Measurements from ENCODE around the gene CDH4.

CDH4 gene

DNA sequence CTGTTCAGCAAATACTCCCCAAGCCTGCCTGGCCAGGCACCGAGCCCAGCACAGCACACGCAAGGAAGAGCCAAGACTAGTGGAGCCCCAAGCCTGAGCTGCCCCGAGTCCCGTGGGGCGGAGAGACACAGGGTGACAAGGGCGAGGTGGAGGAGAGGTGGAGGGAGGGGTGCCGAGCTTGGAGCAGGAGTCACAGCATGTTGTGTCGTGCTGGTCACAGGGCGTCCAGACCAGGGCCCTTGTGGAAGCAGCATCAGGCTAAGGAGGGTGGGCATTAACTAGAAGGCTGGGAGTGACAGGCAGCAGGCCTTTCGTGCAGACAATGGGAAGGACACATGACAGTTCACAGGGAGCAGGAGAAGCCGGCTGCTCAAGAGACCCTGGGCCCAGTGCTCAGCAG lies 422.1 kb downstream of the CDH4 start:
- H3K36me3 ChIP-seq (ENCODE audit: control insufficient read depth in 1 of 2, insufficient read depth in 2 of 2, low read length in 2 of 2): no peaks in the 10 kb centered on the region
- H3K27ac ChIP-seq (ENCODE audit: low read depth, low read length): no peak overlapping the region
- H3K4me3 ChIP-seq (ENCODE audit: low read depth in 1 of 2, low read length in 2 of 2): no peak overlapping the region

DNA sequence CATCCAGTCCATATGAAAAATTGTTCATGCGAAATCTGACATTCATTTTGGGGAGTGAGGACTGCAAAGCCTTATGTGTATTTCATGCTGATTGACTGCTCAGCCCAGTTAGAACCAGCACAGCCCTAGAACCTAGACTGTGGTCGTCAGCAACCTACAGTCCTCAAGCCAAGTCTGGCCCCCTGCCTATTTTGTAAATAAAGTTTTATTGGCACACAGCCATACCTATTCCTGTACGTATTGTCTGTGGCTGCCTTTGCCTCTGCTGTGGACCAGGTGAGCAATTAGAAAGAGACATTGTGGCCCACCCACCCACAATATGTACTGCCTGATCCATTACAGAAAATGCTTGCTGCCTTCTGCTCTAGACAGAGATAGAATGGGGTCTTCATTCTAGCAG lies 422.6 kb downstream of the CDH4 start:
- no peak overlapping the region for H3K9ac ChIP-seq (ENCODE audit: low read depth in 1 of 2, low read length in 2 of 2)
- no peaks in the 10 kb centered on the region for H3K9me3 ChIP-seq (ENCODE audit: control insufficient read depth in 1 of 2, low read length in 2 of 2)
- no peak overlapping the region for H3K4me3 ChIP-seq (ENCODE audit: low read depth in 1 of 2, low read length in 2 of 2)
- H3K36me3 ChIP-seq (ENCODE audit: control insufficient read depth in 1 of 2, insufficient read depth in 2 of 2, low read length in 2 of 2): no peaks in the 10 kb centered on the region
- no peak overlapping the region for H3K27ac ChIP-seq (ENCODE audit: low read depth, low read length)
- no peaks in the 10 kb centered on the region for H3K4me1 ChIP-seq (ENCODE audit: control insufficient read depth in 1 of 2, insufficient read depth in 2 of 2, low read length in 2 of 2)
- no peaks in the 10 kb centered on the region for H3K27me3 ChIP-seq (ENCODE audit: control insufficient read depth in 1 of 2, insufficient read depth in 2 of 2, low read length in 2 of 2)

More for the DNA sequence above, 422.1 kb downstream of the CDH4 start:
- Histone ChIP-seq H3K9me3 (ENCODE audit: control insufficient read depth in 1 of 2, low read length in 2 of 2) (no peaks in the 10 kb centered on the region), H3K27me3 (ENCODE audit: control insufficient read depth in 1 of 2, insufficient read depth in 2 of 2, low read length in 2 of 2) (no peaks in the 10 kb centered on the region), H3K4me1 (ENCODE audit: control insufficient read depth in 1 of 2, insufficient read depth in 2 of 2, low read length in 2 of 2) (no peaks in the 10 kb centered on the region), H3K9ac (ENCODE audit: low read depth in 1 of 2, low read length in 2 of 2) (no peak overlapping the region)

GRCh38 chr20:61677928-61678327 lies 425.9 kb downstream of the CDH4 start:
- Histone ChIP-seq H3K4me3 (ENCODE audit: low read depth in 1 of 2, low read length in 2 of 2) (no peak overlapping the region), H3K36me3 (ENCODE audit: control insufficient read depth in 1 of 2, insufficient read depth in 2 of 2, low read length in 2 of 2) (no peaks in the 10 kb centered on the region), H3K9ac (ENCODE audit: low read depth in 1 of 2, low read length in 2 of 2) (no peak overlapping the region), H3K4me1 (ENCODE audit: control insufficient read depth in 1 of 2, insufficient read depth in 2 of 2, low read length in 2 of 2) (no peaks in the 10 kb centered on the region), H3K27ac (ENCODE audit: low read depth, low read length) (no peak overlapping the region), H3K9me3 (ENCODE audit: control insufficient read depth in 1 of 2, low read length in 2 of 2) (no peaks in the 10 kb centered on the region), H3K27me3 (ENCODE audit: control insufficient read depth in 1 of 2, insufficient read depth in 2 of 2, low read length in 2 of 2) (no peaks in the 10 kb centered on the region)

- H3K9me3 ChIP-seq (ENCODE audit: control insufficient read depth in 1 of 2, low read length in 2 of 2): no peaks in the 10 kb centered on the region
- H3K27ac ChIP-seq (ENCODE audit: low read depth, low read length): no peak overlapping the region
- H3K4me1 ChIP-seq (ENCODE audit: control insufficient read depth in 1 of 2, insufficient read depth in 2 of 2, low read length in 2 of 2): no peaks in the 10 kb centered on the region
- no peaks in the 10 kb centered on the region for H3K36me3 ChIP-seq (ENCODE audit: control insufficient read depth in 1 of 2, insufficient read depth in 2 of 2, low read length in 2 of 2)
- H3K27me3 ChIP-seq (ENCODE audit: control insufficient read depth in 1 of 2, insufficient read depth in 2 of 2, low read length in 2 of 2): no peaks in the 10 kb centered on the region
- no peak overlapping the region for H3K4me3 ChIP-seq (ENCODE audit: low read depth in 1 of 2, low read length in 2 of 2)
- H3K9ac ChIP-seq (ENCODE audit: low read depth in 1 of 2, low read length in 2 of 2): no peak overlapping the region
These were observed 426.4 kb downstream of the CDH4 start for GRCh38 chr20:61678437-61678836.

- Histone ChIP-seq H3K4me1 (ENCODE audit: control insufficient read depth in 1 of 2, insufficient read depth in 2 of 2, low read length in 2 of 2) (no peaks in the 10 kb centered on the region), H3K27ac (ENCODE audit: low read depth, low read length) (no peak overlapping the region), H3K4me3 (ENCODE audit: low read depth in 1 of 2, low read length in 2 of 2) (no peak overlapping the region), H3K9ac (ENCODE audit: low read depth in 1 of 2, low read length in 2 of 2) (no peak overlapping the region), H3K27me3 (ENCODE audit: control insufficient read depth in 1 of 2, insufficient read depth in 2 of 2, low read length in 2 of 2) (no peaks in the 10 kb centered on the region), H3K9me3 (ENCODE audit: control insufficient read depth in 1 of 2, low read length in 2 of 2) (no peaks in the 10 kb centered on the region), H3K36me3 (ENCODE audit: control insufficient read depth in 1 of 2, insufficient read depth in 2 of 2, low read length in 2 of 2) (no peaks in the 10 kb centered on the region)
These were observed 427.4 kb downstream of the CDH4 start for GRCh38 chr20:61679473-61679872.

- H3K4me1 ChIP-seq (ENCODE audit: control insufficient read depth in 1 of 2, insufficient read depth in 2 of 2, low read length in 2 of 2): no peaks in the 10 kb centered on the region
- no peak overlapping the region for H3K9ac ChIP-seq (ENCODE audit: low read depth in 1 of 2, low read length in 2 of 2)
- H3K36me3 ChIP-seq (ENCODE audit: control insufficient read depth in 1 of 2, insufficient read depth in 2 of 2, low read length in 2 of 2): no peaks in the 10 kb centered on the region
- H3K9me3 ChIP-seq (ENCODE audit: control insufficient read depth in 1 of 2, low read length in 2 of 2): no peaks in the 10 kb centered on the region
- no peak overlapping the region for H3K4me3 ChIP-seq (ENCODE audit: low read depth in 1 of 2, low read length in 2 of 2)
- H3K27me3 ChIP-seq (ENCODE audit: control insufficient read depth in 1 of 2, insufficient read depth in 2 of 2, low read length in 2 of 2): no peaks in the 10 kb centered on the region
- H3K27ac ChIP-seq (ENCODE audit: low read depth, low read length): no peak overlapping the region
These were observed 428.0 kb downstream of the CDH4 start for GRCh38 chr20:61680096-61680495.

GRCh38 chr20:61682114-61682995 lies 430.3 kb downstream of the CDH4 start:
- Histone ChIP-seq H3K36me3 (ENCODE audit: control insufficient read depth in 1 of 2, insufficient read depth in 2 of 2, low read length in 2 of 2) (no peaks in the 10 kb centered on the region), H3K9me3 (ENCODE audit: control insufficient read depth in 1 of 2, low read length in 2 of 2) (peaks cover 5 to 6% of the 10 kb centered on the region in 2 donors), H3K9ac (ENCODE audit: low read depth in 1 of 2, low read length in 2 of 2) (no peak overlapping the region), H3K27me3 (ENCODE audit: control insufficient read depth in 1 of 2, insufficient read depth in 2 of 2, low read length in 2 of 2) (no peaks in the 10 kb centered on the region), H3K4me1 (ENCODE audit: control insufficient read depth in 1 of 2, insufficient read depth in 2 of 2, low read length in 2 of 2) (no peaks in the 10 kb centered on the region), H3K4me3 (ENCODE audit: low read depth in 1 of 2, low read length in 2 of 2) (no peak overlapping the region), H3K27ac (ENCODE audit: low read depth, low read length) (no peak overlapping the region)

GRCh38 chr20:61682996-61683681 lies 431.1 kb downstream of the CDH4 start:
- Histone ChIP-seq H3K4me3 (ENCODE audit: low read depth in 1 of 2, low read length in 2 of 2) (no peak overlapping the region), H3K4me1 (ENCODE audit: control insufficient read depth in 1 of 2, insufficient read depth in 2 of 2, low read length in 2 of 2) (no peaks in the 10 kb centered on the region), H3K27me3 (ENCODE audit: control insufficient read depth in 1 of 2, insufficient read depth in 2 of 2, low read length in 2 of 2) (no peaks in the 10 kb centered on the region), H3K36me3 (ENCODE audit: control insufficient read depth in 1 of 2, insufficient read depth in 2 of 2, low read length in 2 of 2) (no peaks in the 10 kb centered on the region), H3K9me3 (ENCODE audit: control insufficient read depth in 1 of 2, low read length in 2 of 2) (peaks cover 5 to 6% of the 10 kb centered on the region in 2 donors), H3K9ac (ENCODE audit: low read depth in 1 of 2, low read length in 2 of 2) (no peak overlapping the region), H3K27ac (ENCODE audit: low read depth, low read length) (no peak overlapping the region)

DNA sequence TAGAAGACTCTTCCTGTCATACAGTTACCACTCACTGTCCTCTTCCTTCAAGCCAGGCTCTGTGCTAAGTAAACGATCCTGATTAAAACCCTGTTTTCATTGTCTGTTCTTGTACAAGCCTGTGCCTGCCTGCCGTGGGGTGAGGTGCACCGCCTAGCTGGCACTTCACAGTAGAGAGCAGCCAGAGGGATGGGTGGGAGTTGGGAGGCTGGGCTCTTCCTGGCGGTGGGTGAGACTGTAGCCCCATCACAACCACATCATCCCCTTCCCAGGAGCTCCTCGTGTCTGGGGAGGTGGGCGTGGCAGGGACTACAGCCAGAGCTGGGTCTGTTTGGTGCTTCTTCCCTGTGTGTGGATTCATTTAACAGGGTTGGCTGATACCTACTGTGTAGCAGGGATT lies 431.7 kb downstream of the CDH4 start:
- Histone ChIP-seq H3K36me3 (ENCODE audit: control insufficient read depth in 1 of 2, insufficient read depth in 2 of 2, low read length in 2 of 2) (no peaks in the 10 kb centered on the region), H3K4me3 (ENCODE audit: low read depth in 1 of 2, low read length in 2 of 2) (no peak overlapping the region), H3K27ac (ENCODE audit: low read depth, low read length) (no peak overlapping the region), H3K27me3 (ENCODE audit: control insufficient read depth in 1 of 2, insufficient read depth in 2 of 2, low read length in 2 of 2) (no peaks in the 10 kb centered on the region), H3K4me1 (ENCODE audit: control insufficient read depth in 1 of 2, insufficient read depth in 2 of 2, low read length in 2 of 2) (no peaks in the 10 kb centered on the region), H3K9ac (ENCODE audit: low read depth in 1 of 2, low read length in 2 of 2) (no peak overlapping the region), H3K9me3 (ENCODE audit: control insufficient read depth in 1 of 2, low read length in 2 of 2) (peaks cover 5 to 6% of the 10 kb centered on the region in 2 donors)

GRCh38 chr20:61684136-61684535 lies 432.1 kb downstream of the CDH4 start:
- Histone ChIP-seq H3K27me3 (ENCODE audit: control insufficient read depth in 1 of 2, insufficient read depth in 2 of 2, low read length in 2 of 2) (no peaks in the 10 kb centered on the region), H3K4me3 (ENCODE audit: low read depth in 1 of 2, low read length in 2 of 2) (no peak overlapping the region), H3K9me3 (ENCODE audit: control insufficient read depth in 1 of 2, low read length in 2 of 2) (peaks cover 5 to 6% of the 10 kb centered on the region in 2 donors), H3K36me3 (ENCODE audit: control insufficient read depth in 1 of 2, insufficient read depth in 2 of 2, low read length in 2 of 2) (no peaks in the 10 kb centered on the region), H3K27ac (ENCODE audit: low read depth, low read length) (no peak overlapping the region), H3K9ac (ENCODE audit: low read depth in 1 of 2, low read length in 2 of 2) (no peak overlapping the region), H3K4me1 (ENCODE audit: control insufficient read depth in 1 of 2, insufficient read depth in 2 of 2, low read length in 2 of 2) (no peaks in the 10 kb centered on the region)
